SK-N-SH (cell line): ENCODE data around the gene MYL5. TPM values are rescaled to one million over a fixed set of nuclear protein-coding genes. Genes with fewer than 3 reads are reported as not detected.

ENCODE experiments used
- CTCF ChIA-PET: fragments of 300-600, 350-600 bp; formaldehyde crosslinking; extraction: SDS; loops from one replicate; lab custom pipeline; 2021; lab: Yijun Ruan, JAX
- POLR2A ChIA-PET: fragments of 350-600 bp; sonication (Branson Sonifier 250); formaldehyde crosslinking; extraction: SDS; loops from one replicate; lab custom pipeline; 2020; ENCODE audit warnings: antibody characterized with exemption, inconsistent platforms; lab: Yijun Ruan, JAX
- DNase-seq: peaks from one replicate; pipeline ENCODE4 v3.0.0; 2012
- H2AFZ ChIP-seq: fragments of 200-600 bp; sonication (generic); 2 replicates; pipeline ENCODE4 v1.8.1; 2016; ENCODE audit warnings: antibody characterized with exemption, mild to moderate bottlenecking, low read depth
- H3F3A ChIP-seq: fragments of 200-600 bp; sonication (generic); replicated peaks from 2 replicates; pipeline ENCODE3; 2016; ENCODE audit warnings: antibody characterized with exemption, mild to moderate bottlenecking; ENCODE audit not compliant: insufficient read depth
- H3K27ac ChIP-seq, 2 experiments: fragments of 200-500 bp in 1 of 2; fragments of 200-600 bp in 1 of 2; sonication (Bioruptor generic) in 1 of 2; sonication (generic), shearing (Covaris generic) in 1 of 2; 2 replicates each; pipeline versions ENCODE4 v1.5.1 to v1.6.1; 2014 to 2016; ENCODE audit warnings: low read depth in 2 of 2, inconsistent platforms in 1 of 2, low read length in 1 of 2, mild to moderate bottlenecking in 1 of 2, mixed read lengths in 1 of 2
- H3K27me3 ChIP-seq: fragments of 200-600 bp; sonication (generic), shearing (Covaris generic); 2 replicates; pipeline ENCODE4 v1.6.1; 2016; ENCODE audit warnings: mixed run types; ENCODE audit not compliant: insufficient read depth
- H3K36me3 ChIP-seq, 2 experiments: fragments of 200-500 bp in 1 of 2; fragments of 200-600 bp in 1 of 2; sonication (Bioruptor generic) in 1 of 2; sonication (generic) in 1 of 2; replicated peaks in 1 of 2; 2 replicates each; pipeline versions ENCODE3 to v1.5.1; 2014 to 2016; ENCODE audit warnings: low read length in 1 of 2, mild to moderate bottlenecking in 1 of 2; ENCODE audit not compliant: insufficient read depth in 2 of 2, control insufficient read depth in 1 of 2
- H3K4me1 ChIP-seq, 2 experiments: fragments of 200-500 bp in 1 of 2; fragments of 200-600 bp in 1 of 2; sonication (Bioruptor generic) in 1 of 2; sonication (generic), shearing (Covaris generic) in 1 of 2; 2 replicates each; pipeline versions ENCODE4 v1.5.1 to v1.6.1; 2014 to 2016; ENCODE audit warnings: low read depth in 1 of 2, low read length in 1 of 2, mixed run types in 1 of 2; ENCODE audit not compliant: insufficient read depth in 2 of 2, control insufficient read depth in 1 of 2
- H3K4me2 ChIP-seq: fragments of 200-600 bp; sonication (generic), shearing (Covaris generic); 2 replicates; pipeline ENCODE4 v1.6.1; 2017; ENCODE audit warnings: mixed run types
- H3K4me3 ChIP-seq, 2 experiments: fragments of 200-500 bp in 1 of 2; fragments of 200-600 bp in 1 of 2; sonication (Bioruptor generic) in 1 of 2; sonication (generic), shearing (Covaris generic) in 1 of 2; 2 replicates each; pipeline versions ENCODE4 v1.5.1 to v1.8.1; 2014 to 2016; ENCODE audit warnings: low read depth in 2 of 2, inconsistent platforms in 1 of 2, low read length in 1 of 2, mild to moderate bottlenecking in 1 of 2, mixed read lengths in 1 of 2, moderate library complexity in 1 of 2
- H3K79me2 ChIP-seq: fragments of 200-600 bp; sonication (generic); 2 replicates; pipeline ENCODE4 v1.8.1; 2017; ENCODE audit warnings: mild to moderate bottlenecking; ENCODE audit not compliant: insufficient read depth
- H3K9ac ChIP-seq: fragments of 200-600 bp; sonication (generic); 2 replicates; pipeline ENCODE4 v1.6.1; 2017; ENCODE audit warnings: mixed run types
- H3K9me2 ChIP-seq: fragments of 200-600 bp; sonication (generic); 2 replicates; pipeline ENCODE4 v1.6.1; 2017; ENCODE audit warnings: mixed run types
- H3K9me3 ChIP-seq: fragments of 200-600 bp; sonication (generic); 2 replicates; pipeline ENCODE4 v1.6.1; 2017; ENCODE audit warnings: mixed run types, mild to moderate bottlenecking, moderate library complexity
- H4K20me1 ChIP-seq: fragments of 200-600 bp; sonication (generic); 2 replicates; pipeline ENCODE4 v1.6.1; 2017; ENCODE audit warnings: mild to moderate bottlenecking, mixed run types; ENCODE audit not compliant: insufficient read depth
- EP300 ChIP-seq, 2 experiments: IDR thresholded peaks; 2 replicates each; pipeline versions ENCODE4 v1.4.0 to v1.6.1; 2012; ENCODE audit warnings: borderline replicate concordance in 1 of 2, low read depth in 1 of 2, low read length in 1 of 2
- EZH2phosphoT487 ChIP-seq: fragments of 200-600 bp; sonication (generic); IDR thresholded peaks from 2 replicates; pipeline ENCODE4 v1.6.1; 2017; ENCODE audit warnings: low read depth, mixed run types, mild to moderate bottlenecking, antibody characterized with exemption, moderate library complexity, borderline replicate concordance
- FOSL2 ChIP-seq: IDR thresholded peaks from 2 replicates; pipeline ENCODE4 v1.4.0; 2012; ENCODE audit warnings: low read depth, mild to moderate bottlenecking, moderate library complexity, borderline replicate concordance
- FOXJ3 ChIP-seq: sonication (generic); formaldehyde crosslinking; IDR thresholded peaks from 2 replicates; pipeline ENCODE4 v1.5.1; 2020; ENCODE audit warnings: mild to moderate bottlenecking, missing genetic modification reagents
- FOXM1 ChIP-seq: IDR thresholded peaks from 2 replicates; pipeline ENCODE4 v1.4.0; 2012; ENCODE audit warnings: low read depth, mild to moderate bottlenecking
- JUND ChIP-seq: IDR thresholded peaks from 2 replicates; pipeline ENCODE4 v1.4.0; 2012
- MEF2A ChIP-seq: IDR thresholded peaks from 2 replicates; pipeline ENCODE4 v1.4.0; 2012; ENCODE audit warnings: low read depth, borderline replicate concordance
- MXI1 ChIP-seq: IDR thresholded peaks from 2 replicates; pipeline ENCODE4 v1.6.1; 2012; ENCODE audit warnings: mild to moderate bottlenecking, low read depth, low read length, improper control_type of control experiment
- NFIC ChIP-seq: IDR thresholded peaks from 2 replicates; pipeline ENCODE4 v1.4.0; 2012; ENCODE audit warnings: borderline replicate concordance
- RCOR1 ChIP-seq: fragments of 150-350 bp; IDR thresholded peaks from 2 replicates; pipeline ENCODE4 v1.6.1; 2017; ENCODE audit warnings: antibody characterized with exemption, low read length
- SIN3A ChIP-seq: IDR thresholded peaks from 2 replicates; pipeline ENCODE4 v1.6.1; 2012; ENCODE audit warnings: low read depth, mild to moderate bottlenecking, low read length, moderate library complexity, borderline replicate concordance
- SMC3 ChIP-seq: IDR thresholded peaks from 2 replicates; pipeline ENCODE4 v1.6.1; 2012; ENCODE audit warnings: low read depth, low read length, improper control_type of control experiment
- TCF12 ChIP-seq: IDR thresholded peaks from 2 replicates; pipeline ENCODE4 v1.4.0; 2012
- TEAD4 ChIP-seq: IDR thresholded peaks from 2 replicates; pipeline ENCODE4 v1.4.0; 2012; ENCODE audit warnings: mild to moderate bottlenecking, borderline replicate concordance; ENCODE audit not compliant: insufficient read depth
- YY1 ChIP-seq: IDR thresholded peaks from 2 replicates; pipeline ENCODE4 v1.4.0; 2012; ENCODE audit warnings: low read depth, mild to moderate bottlenecking
- WGBS: methylation state at CpG from one replicate; pipeline ENCODE4 v1.1.6; 2017; ENCODE audit warnings: low lambda C conversion rate; 5-methylcytosine and 5-hydroxymethylcytosine counted together
- polyA plus RNA-seq, 3 experiments: library from polyadenylated mRNA; depleted of rRNA; stranded (reverse); fragments of >200 nt; gene quantifications; 2 replicates each; pipeline ENCODE4 v1.2.3, GENCODE V29; 2012
- TF ChIP-seq, protein P1 (sequence below): IDR thresholded peaks from 2 replicates; pipeline ENCODE4 v1.4.0; 2012; ENCODE audit warnings: low read depth, borderline replicate concordance
- TF ChIP-seq, protein P2 (sequence below): IDR thresholded peaks from 2 replicates; pipeline ENCODE4 v1.4.0; 2012; ENCODE audit warnings: low read depth, borderline replicate concordance
- TF ChIP-seq, protein P3 (sequence below): fragments of 150-350 bp; IDR thresholded peaks from 2 replicates; pipeline ENCODE4 v1.6.1; 2016; ENCODE audit warnings: mild to moderate bottlenecking, low read depth, low read length
- TF ChIP-seq, protein P4 (sequence below): fragments of 150-350 bp; IDR thresholded peaks from 2 replicates; pipeline ENCODE4 v1.6.1; 2017; ENCODE audit warnings: antibody characterized with exemption, low read length, low read depth, borderline replicate concordance

MYL5 gene
- polyA plus RNA-seq, 1 of the 3 experiments (the other 2 are of a cell fraction), result 46.9 TPM

DNA sequence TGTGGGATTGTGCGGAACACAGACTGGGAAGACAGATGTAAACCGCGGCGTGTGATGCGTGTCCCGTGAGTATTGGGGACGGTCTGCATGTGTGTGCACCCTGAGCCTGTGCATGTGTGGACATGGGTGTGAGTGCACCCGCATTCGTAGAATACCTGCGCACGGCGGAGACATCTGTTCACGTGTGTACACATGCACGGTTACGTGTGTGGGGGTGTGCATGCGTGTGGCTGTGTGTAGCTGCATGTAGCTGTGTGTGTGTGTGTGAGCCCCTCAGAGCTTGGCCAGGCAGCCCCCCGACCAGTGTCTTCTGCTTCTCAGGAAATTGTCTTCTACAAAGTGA, 19.9 kb upstream of the MYL5 start:
- no peak for TF ChIP-seq FOXJ3 (CRISPR knock-in tag)
- no peak for TF ChIP-seq EZH2phosphoT487
- TF ChIP-seq TCF12, result no peak
- TF ChIP-seq TEAD4, result no peak
- no peak for TF ChIP-seq SIN3A
- TF ChIP-seq, protein P1, sequence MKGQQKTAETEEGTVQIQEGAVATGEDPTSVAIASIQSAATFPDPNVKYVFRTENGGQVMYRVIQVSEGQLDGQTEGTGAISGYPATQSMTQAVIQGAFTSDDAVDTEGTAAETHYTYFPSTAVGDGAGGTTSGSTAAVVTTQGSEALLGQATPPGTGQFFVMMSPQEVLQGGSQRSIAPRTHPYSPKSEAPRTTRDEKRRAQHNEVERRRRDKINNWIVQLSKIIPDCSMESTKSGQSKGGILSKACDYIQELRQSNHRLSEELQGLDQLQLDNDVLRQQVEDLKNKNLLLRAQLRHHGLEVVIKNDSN, result no peak
- TF ChIP-seq NFIC, result no peak
- no peak for TF ChIP-seq MXI1
- TF ChIP-seq FOSL2, result no peak
- TF ChIP-seq, protein P2, sequence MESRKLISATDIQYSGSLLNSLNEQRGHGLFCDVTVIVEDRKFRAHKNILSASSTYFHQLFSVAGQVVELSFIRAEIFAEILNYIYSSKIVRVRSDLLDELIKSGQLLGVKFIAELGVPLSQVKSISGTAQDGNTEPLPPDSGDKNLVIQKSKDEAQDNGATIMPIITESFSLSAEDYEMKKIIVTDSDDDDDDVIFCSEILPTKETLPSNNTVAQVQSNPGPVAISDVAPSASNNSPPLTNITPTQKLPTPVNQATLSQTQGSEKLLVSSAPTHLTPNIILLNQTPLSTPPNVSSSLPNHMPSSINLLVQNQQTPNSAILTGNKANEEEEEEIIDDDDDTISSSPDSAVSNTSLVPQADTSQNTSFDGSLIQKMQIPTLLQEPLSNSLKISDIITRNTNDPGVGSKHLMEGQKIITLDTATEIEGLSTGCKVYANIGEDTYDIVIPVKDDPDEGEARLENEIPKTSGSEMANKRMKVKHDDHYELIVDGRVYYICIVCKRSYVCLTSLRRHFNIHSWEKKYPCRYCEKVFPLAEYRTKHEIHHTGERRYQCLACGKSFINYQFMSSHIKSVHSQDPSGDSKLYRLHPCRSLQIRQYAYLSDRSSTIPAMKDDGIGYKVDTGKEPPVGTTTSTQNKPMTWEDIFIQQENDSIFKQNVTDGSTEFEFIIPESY, result no peak
- TF ChIP-seq MEF2A, result no peak
- TF ChIP-seq RCOR1, result no peak
- TF ChIP-seq JUND, result no peak
- TF ChIP-seq, protein P3, sequence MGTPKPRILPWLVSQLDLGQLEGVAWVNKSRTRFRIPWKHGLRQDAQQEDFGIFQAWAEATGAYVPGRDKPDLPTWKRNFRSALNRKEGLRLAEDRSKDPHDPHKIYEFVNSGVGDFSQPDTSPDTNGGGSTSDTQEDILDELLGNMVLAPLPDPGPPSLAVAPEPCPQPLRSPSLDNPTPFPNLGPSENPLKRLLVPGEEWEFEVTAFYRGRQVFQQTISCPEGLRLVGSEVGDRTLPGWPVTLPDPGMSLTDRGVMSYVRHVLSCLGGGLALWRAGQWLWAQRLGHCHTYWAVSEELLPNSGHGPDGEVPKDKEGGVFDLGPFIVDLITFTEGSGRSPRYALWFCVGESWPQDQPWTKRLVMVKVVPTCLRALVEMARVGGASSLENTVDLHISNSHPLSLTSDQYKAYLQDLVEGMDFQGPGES, result no peak
- TF ChIP-seq, protein P4, sequence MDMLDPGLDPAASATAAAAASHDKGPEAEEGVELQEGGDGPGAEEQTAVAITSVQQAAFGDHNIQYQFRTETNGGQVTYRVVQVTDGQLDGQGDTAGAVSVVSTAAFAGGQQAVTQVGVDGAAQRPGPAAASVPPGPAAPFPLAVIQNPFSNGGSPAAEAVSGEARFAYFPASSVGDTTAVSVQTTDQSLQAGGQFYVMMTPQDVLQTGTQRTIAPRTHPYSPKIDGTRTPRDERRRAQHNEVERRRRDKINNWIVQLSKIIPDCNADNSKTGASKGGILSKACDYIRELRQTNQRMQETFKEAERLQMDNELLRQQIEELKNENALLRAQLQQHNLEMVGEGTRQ, result no peak
- no peak for TF ChIP-seq EP300 (IDR thresholded peaks at IDR 0.05; ENCODE audit: borderline replicate concordance in 1 of 2, low read depth in 1 of 2, low read length in 1 of 2)
- no peak for TF ChIP-seq SMC3
- TF ChIP-seq FOXM1, result no peak
- no peak for TF ChIP-seq YY1
- TF ChIP-seq, all 33 proteins: peak for 0
- WGBS, result 89% methylated on average over 7 of the region's 17 CpGs
- no peak for DNase-seq

More for the DNA sequence above, 19.9 kb upstream of the MYL5 start:
- H4K20me1 ChIP-seq, result no peaks in the 10 kb centered on the region
- H2AFZ ChIP-seq, result no peak overlapping the region
- H3K9ac ChIP-seq, result no peak overlapping the region
- ChIA-PET CTCF (no interaction called here), POLR2A (no interaction called here)
- no peaks in the 10 kb centered on the region for H3K9me2 ChIP-seq
- H3K4me2 ChIP-seq, result no peak overlapping the region
- no peak overlapping the region for H3K4me3 ChIP-seq
- H3K27ac ChIP-seq, result no peak overlapping the region
- no peaks in the 10 kb centered on the region for H3F3A ChIP-seq
- no peaks in the 10 kb centered on the region for H3K79me2 ChIP-seq
- no peaks in the 10 kb centered on the region for H3K36me3 ChIP-seq
- H3K27me3 ChIP-seq, result peaks cover 13% of the 10 kb centered on the region; the same call in 1 of the 2 replicates
- peaks cover 0 to 14% of the 10 kb centered on the region in 2 experiments; a peak in 1 of 4 replicates for H3K4me1 ChIP-seq
- no peaks in the 10 kb centered on the region for H3K9me3 ChIP-seq
